Stromal cell of bone marrow (primary cell): ENCODE measurements around the gene SYTL4.

Experiments used
- DNase-seq: peaks from one replicate; pipeline ENCODE4 v3.0.0-alpha.2; 2012; ENCODE audit warnings: low read depth

SYTL4 gene

DNA sequence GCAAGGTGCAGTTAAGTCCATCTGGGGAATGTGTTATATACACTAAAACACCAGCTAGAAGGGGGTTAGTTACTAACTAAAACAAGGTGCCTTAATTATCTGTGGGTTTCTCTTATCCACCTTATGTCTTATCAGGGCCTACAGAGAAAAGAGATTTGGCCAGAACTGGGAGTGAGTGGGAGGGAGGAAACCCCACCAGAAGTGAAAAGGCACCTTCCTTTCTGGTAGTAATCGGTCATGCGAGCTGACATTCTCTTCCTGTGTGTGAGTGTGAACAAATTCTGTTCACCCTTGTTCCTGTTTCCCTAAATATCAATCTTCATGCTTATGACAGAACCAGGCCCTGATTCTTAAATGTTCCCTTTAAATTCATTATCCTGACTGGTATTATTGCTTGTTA, 44.4 kb downstream of the SYTL4 start:
- DNase-seq, result no peak

DNA sequence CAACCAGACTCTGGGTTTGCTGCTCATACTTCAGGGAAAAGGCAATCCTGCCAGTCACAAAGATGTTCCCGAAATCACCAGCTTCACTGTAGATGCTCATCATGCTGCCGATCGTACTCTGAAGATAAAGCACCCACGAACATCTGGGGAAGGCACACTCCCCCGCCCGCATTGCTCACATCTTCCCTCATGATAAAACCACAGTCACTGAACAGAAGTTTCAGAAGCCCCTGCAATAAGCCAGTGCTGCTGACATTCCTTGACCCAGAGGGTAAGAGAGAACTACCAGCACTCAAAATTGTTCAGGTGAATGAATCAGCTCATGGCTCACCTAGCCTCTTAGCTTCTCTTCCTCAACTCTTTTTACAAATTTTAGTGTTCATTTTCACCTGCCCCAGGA, 44.8 kb downstream of the SYTL4 start:
- no peak for DNase-seq

DNA sequence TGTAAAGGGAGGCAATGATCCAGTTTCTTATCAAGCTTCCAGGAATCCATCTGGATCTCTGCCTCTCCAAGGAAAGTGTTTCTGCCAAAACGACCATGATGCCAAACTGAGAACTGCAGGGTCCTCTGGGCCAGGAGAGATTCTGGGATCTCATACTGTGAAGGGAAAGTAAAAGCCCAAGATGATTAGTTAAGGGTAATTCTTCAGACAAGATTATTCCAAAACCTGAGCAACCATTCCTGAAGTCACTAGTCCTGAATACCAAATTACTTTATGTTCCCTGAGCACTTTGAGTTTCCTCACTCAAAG, 46.0 kb downstream of the SYTL4 start:
- DNase-seq, result no peak

DNA sequence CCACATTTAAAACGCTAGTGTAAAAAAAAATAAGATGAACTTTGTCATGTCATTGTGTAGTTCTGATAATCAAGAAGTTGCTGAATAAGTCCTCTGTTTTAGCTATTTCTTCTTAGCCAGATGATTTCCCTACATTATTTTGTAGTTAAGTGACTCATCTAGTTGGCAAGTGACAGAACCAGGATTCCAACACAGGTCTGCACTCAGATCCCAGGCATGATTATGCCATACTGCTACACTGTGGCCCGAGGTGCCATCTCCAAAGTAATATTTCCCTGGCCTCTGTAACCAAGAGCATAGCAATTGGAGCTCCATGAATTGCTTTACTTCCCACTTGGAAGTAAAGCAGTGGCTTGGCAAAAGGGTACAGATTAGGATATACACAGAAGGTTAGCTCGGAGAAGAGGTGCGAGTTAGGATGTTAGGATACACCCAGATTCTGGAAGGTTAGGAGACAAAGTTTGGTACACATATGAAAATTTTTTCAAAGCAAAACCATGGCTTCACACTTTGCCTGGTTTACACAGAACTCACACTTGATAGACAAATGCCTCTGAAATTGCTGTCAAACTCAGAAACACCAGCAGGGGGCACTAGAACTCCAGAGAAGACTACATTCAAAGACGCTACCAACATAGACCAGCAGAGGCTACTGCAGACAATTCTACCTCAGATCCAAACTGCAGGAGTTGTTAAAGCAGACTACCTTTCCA, 46.5 kb downstream of the SYTL4 start:
- peak; percentile 57 for DNase-seq

DNA sequence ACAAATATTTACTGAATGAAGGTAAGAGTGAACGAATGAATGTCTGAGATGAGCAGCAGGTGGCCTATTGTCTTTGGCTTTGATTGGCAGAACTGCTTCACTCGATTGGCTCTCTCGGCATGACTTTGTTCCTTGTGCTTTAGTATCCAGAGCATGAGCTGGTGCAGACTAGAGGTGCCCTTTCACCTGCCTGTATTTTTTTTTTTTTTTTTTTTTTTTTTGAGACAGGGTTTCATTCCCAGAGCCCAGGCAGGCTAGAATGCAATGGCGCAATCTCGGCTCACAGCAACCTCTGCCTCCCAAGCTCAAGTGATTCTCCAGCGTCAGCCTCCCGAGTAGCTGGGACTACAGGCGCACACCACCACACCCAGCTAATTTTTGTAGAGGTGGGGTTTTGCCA, 49.0 kb downstream of the SYTL4 start:
- no peak for DNase-seq

DNA sequence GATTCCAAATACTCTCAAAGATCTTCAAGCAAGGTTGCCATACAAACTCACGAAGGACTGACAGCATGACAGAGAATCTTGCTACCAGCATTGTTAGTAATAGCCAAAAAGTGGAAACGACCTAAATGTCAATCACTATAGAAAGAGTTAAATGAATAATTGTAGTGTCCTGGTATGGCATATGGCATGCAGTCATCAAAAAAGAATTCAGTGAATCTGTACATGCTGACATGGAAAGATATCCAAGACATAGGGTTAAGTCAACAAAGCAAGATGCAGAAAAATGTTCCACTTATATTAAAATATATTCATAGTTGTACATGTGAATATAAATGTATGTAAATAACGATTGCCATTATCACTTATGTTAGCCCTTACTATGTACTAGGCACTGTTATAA, 50.3 kb downstream of the SYTL4 start:
- no peak for DNase-seq

DNA sequence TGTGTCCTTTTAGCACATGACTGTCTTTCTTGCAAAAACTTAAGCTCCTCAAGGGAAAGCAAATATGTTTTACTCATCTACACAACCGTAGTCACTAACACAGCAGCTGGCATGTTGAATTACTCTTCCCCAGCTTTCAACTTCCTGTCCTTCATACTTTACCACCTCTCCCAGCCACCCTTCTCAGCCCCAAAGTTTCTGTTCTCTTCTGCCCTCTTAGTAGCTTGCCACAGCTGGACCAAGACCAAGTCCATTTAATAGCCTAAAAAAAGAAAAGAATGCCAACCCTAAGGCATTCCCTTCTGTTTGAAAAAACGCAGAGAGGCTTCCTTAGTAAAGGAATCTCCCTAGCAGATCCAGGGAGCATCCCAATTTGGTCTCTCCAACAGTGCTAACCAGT, 51.2 kb downstream of the SYTL4 start:
- DNase-seq, result no peak

DNA sequence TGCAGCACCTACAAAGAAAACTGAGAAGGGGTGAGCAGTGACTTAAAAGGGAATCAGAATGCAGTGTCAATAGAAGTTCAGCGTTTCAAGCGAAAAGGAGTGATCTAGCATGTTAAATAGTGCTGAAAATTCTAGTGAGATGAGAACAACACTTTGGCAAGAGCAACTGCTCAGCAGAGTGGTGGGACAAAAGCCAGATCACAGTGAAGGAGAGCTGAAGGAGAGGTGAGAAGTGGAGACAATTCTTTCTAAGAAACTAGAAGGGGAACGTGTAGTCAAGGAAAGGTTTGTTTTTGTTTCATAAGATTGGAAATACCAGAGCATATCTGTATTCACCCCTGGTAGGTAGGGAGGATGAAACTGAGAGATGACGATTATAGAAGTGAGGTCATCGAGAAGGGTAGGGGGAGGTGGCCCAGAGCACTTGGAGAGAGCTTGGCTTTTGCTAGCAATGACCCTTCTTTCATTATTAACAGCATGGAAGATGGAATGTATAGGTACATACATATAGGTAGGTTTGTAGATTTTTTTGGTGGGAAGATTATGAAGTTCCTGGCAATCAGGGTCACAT, 54.2 kb downstream of the SYTL4 start:
- no peak for DNase-seq

DNA sequence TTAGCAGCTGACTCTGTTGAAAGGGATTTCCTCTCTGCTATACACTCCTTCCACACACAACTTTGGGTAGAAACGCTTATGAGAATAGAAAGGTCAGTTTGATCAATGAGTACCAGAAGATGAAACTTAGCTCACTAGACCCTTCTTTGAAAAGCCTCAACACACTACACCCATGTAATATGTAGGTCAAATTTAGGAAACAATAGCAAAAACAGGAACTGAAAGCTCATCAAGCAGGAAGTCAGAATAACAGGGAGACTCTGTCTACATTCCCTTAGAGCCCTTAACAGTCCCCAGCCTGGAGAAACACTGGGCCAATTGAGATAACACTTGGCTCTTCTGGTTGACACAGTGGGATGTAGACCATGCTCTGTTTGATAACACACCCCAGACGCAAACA, 57.2 kb downstream of the SYTL4 start:
- no peak for DNase-seq

DNA sequence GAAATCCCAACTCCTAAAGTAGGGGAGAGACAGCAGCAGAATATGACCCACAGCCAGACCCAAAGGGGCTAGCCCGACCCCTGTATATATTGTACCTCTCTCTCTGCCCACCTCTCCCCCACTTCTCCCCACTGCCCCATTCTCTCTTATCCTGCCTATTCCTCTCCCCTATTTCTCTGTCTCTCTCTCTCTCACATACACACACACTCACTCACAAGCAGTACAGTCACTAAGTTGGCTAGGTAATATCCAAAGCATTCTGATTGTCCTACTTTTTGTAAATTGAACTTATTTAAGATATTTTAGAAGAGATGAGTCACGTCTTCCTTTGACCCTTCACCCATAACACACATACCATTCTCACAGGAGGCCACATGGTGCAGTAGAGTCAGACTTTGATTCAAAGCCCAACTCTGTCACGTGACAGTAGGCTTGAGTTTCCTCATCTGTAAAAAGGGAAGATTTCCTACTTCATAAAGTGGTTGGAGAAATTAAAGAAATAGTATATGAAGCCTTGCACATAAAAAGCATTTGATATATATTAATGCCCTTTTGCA, 58.4 kb downstream of the SYTL4 start:
- DNase-seq, result peak; percentile 62

DNA sequence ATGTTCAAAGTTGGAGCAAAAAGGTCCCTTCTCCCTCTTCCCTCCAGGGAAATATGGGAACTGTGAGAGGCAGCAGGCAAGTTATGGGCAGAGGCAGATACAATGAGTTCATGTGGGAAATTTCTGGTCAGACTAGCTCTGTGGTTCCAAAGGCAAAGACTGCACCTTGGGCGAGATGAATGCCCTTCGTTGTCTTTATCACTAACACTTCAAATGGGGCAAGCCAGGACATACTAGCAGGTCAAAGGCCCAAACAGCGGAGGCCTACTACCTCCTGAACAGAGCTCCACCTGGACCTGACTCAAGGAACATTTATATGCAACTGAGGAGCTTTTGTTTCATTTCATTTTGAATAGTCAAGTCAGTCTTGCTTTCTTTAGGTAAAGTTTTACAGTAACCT, 59.0 kb downstream of the SYTL4 start:
- no peak for DNase-seq

DNA sequence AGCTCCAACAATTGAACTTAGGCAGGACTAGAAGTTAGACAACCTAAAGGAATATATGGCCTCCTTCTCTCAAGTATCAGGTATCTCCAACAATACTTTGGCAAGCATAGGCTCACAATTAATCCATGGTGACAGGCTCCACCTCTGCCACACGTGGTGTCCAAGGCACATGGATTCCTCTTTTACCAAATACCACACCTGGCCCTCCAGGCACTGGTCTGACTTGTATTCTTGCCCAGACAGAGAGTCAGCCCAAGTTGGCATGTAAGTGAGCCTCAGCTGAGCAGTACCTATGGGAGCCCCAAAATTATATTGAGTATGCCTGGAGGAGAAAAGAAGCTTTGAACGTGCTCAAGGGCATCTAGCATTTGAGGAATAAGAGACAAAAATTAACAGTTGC, 68.3 kb downstream of the SYTL4 start:
- DNase-seq, result no peak

DNA sequence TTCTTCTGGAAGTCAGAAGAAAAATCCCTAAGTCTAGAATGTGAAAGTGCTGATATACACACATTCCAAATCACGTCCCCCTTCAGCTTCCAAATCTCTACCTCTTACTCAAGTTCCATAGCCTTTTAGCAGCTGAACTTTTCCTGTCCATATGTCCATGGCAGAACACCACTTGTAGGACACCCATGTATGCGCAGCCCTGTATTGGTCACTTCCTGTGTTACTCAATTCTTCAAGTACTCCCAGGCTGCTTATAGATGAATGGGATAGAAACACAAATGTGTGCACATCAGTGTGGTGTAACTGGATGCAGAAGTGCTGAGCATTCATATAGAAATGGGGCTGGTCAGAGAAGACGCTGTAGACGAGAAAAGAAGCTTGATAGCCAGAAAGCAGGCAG, 69.1 kb downstream of the SYTL4 start:
- no peak for DNase-seq

DNA sequence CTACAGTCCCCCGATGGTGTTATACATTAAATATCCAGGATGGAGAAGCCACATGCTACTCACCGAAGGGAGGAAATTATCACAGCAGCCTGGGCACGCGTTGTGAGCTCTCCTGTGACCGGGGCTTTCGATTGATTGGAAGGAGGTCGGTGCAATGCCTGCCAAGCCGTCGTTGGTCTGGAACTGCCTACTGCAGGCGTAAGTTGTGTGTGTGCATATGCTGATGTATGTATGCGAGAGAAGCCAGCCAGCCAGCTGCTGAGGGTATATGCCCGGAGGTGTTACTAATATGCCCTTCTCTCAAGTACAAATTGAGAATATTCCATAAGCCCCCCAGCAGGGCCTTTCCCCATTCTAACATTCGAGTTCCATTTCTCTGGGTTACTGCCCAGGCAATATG, 69.8 kb downstream of the SYTL4 start:
- DNase-seq, result no peak

DNA sequence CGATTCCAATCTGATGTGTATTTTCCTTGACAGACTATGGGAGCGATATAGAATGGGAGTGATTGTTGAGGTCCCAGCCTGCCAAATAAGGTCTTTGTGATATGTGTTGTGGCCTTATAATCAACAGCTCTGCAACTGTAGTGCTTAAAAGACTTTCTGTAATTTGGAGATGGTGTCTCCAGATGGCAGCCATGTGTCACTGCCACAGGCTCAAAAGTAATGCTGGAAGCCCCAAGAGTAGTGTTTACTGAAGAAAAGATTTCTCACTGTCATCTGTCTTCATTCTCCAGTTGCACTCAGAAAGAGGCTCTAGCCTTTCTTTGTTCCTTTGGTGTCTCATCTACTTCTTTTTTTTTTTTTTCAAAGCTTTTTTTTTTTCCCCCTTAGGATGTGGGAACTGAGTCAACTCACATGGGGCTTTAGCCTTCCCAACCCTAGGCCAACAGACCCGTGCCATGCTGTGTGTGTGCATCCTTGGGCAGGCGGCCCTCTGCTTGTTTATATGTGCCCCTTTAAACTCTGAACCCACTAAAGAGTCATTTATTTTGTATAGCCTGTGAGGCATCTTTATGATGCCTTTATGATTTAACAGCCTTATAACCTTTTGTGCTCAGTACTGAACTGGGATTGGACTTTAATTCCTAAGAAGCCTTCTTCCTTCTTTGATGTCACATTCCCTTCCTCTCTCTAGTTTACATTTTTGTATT, 72.3 kb downstream of the SYTL4 start:
- DNase-seq, result no peak

DNA sequence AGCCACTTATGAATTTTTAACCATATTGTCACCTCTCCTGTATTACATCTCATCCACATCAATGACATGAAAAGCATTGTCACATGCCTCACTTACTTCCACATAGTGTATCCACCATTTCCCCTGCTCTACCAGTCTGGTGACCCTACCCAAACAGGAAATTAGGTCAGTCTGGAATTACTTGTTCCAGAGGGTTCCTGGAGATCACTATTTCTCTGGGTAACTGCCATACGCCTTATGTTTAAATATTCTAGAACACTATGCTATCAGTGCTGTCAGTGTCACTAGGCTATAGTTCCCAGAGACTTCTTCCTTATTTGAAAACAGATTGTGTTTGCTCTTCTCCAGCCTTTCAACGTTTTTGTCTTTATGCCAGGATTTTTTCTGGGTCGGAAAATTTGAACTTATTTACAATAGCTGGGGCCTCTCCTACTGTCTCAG, 73.0 kb downstream of the SYTL4 start:
- DNase-seq, result no peak

DNA sequence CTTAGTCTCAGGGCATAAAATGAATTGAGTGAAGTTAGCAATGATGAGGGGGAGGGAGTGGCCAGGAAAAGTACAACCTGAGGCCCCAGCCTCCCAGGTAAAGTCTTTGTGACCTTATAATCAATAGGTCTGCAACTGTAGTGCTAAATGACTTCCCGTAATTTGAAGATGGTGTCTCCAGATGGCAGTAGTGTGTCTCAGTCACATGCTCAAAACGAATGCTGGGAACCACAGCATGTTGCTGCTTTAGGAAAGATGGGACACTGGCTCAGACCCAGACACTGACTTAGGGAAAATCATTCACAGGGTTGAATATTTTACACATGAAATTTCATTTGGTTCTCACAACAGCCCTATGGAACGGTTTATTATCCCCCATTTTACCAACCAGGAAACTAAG, 77.7 kb downstream of the SYTL4 start:
- DNase-seq, result no peak

DNA sequence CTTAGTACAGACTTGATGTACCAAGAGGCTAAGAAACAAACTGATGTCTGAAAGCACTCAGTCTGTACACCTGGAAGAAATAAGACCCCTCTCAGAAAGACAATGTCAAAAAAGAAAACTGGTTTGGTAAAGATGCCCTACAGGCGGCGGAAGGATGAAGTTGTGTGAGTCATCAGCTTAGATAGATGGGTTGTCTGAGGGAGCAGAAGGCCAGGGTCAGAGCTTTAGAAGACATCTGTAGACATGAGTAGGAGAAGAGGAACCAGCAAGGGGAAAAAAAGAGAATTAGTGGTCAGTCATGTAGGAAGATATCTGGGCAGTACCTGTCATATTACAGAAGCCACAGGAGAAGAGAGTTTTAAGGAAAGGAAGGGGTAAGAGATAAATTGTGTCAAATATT, 79.7 kb downstream of the SYTL4 start:
- no peak for DNase-seq

DNA sequence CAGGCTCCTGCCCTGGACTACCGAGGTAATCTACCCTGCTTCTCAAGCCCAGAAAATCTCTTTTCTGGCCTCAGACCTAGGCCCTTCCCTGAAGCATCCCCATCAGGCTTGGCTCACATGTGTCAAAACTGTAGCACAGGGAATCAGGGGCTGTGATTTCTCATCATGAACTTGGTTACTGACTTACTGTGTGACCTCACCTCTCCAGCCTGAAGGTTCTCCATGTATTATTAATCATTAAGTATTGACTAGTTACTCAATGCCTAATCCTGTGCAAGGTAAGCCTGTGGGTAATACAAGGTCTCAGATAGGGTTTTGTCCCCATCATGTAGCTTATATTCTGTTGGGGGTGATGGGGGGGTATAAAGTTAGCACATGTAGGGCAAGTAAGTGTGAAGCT, 81.1 kb downstream of the SYTL4 start:
- no peak for DNase-seq

DNA sequence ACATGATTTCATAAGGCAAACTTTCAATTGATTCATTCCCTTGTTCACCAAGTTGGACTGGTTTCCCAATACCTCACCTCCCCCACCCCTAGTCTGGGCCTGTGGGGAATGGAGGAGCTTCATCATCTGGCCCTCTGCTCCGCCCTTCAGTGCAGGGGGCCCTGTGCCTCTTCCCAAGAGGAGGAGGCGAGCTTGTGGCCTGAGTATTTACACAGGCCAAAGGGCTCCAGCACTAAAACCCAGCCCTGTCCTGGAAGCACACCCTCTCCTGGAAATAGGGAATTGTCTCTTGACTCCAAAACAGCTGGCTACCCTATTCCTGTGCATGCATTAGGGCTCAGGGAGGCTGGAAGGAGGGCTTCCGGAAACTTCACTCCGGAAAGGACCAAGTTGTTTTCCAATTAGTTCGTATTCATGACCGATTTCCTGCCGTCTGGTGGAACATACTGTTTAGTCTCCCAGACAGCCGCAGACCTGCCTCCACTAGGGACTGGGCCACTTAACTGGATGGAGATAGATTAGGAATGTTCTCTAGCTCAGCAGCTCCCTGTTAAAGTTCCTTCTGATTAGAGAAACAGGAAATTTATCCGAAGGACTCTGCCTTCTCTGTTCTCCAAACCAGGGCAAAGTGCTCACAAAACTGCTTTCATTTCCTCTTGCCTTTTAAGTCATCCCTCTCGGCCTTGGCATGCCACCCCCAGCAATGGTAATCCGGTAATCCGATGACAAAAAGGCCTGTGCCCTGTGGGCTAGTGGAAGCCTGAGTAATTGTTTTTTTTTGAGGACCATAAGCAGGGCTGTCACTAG, 82.2 kb downstream of the SYTL4 start:
- DNase-seq, result peak; percentile 86

DNA sequence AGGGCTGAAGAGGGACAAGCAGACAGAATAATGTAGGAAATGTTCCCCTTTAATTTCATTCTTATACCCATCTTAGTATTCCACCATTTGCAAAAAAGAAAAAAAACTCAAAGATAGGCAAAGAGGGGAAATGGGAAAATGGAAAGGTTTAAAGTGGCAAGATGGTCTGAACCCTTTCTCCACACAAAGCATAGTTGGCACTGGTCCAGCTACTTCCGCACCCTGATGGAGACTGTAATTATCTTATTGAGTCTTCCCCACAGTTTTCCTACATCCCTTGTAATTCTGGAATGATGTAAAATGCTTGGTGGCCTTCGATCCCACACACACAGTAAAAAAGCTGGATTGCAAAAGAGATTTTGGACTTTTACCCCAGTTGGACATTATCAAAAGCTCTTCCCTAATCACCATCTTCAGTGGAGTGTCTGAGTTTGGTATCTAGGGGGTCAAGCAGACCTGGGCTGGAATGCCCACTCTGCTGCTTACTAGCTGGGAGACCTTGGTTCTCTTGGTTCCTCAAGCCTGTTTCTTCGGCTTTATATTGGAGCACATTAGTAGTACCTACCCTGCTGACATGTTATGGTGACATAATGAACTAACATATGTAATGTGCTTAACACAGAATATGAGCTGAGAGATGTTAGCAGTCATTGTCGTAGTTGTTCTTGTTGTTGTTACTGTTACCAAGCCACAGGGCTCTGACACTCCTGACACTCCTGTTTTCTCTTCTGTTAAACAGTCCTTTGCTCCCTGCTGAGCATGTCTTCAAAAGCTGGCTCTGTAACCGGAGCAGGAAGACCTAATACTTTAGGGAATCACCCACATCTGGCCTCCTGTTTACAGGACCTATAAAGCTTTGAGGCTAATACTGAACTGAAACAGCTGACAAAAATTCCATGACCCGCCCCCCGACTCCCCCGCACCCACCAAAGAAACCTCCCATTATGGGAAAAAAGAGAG, 83.2 kb downstream of the SYTL4 start:
- DNase-seq, result peak; percentile 31
